GM23248 (cell line): ENCODE measurements around the gene EFCAB8. TPM values are rescaled to one million over a fixed set of nuclear protein-coding genes. Genes with fewer than 3 reads are reported as not detected.

ENCODE experiments used
- DNase-seq: peaks from one replicate; pipeline ENCODE4 v3.0.0-alpha.2; 2015
- H2AFZ ChIP-seq: fragments of 200-600 bp; sonication (generic); 2 replicates; pipeline ENCODE4 v1.6.1; 2016; ENCODE audit warnings: antibody characterized with exemption
- H3F3A ChIP-seq: fragments of 200-600 bp; sonication (generic); 2 replicates; pipeline ENCODE4 v1.6.1; 2016; ENCODE audit warnings: mild to moderate bottlenecking, antibody characterized with exemption, mixed run types; ENCODE audit not compliant: insufficient read depth
- H3K27ac ChIP-seq: fragments of 200-600 bp; sonication (generic); 2 replicates; pipeline ENCODE4 v1.5.1; 2016; ENCODE audit warnings: mild to moderate bottlenecking
- H3K27me3 ChIP-seq: fragments of 200-600 bp; sonication (generic); replicated peaks from 2 replicates; pipeline ENCODE4 v1.6.1; 2016; ENCODE audit warnings: mild to moderate bottlenecking; ENCODE audit not compliant: insufficient read depth
- H3K36me3 ChIP-seq: fragments of 200-600 bp; sonication (generic); 2 replicates; pipeline ENCODE4 v1.6.1; 2016; ENCODE audit warnings: low read depth, mild to moderate bottlenecking
- H3K4me1 ChIP-seq: fragments of 200-600 bp; sonication (generic); 2 replicates; pipeline ENCODE4 v1.6.1; 2016; ENCODE audit warnings: mild to moderate bottlenecking; ENCODE audit not compliant: insufficient read depth
- H3K4me2 ChIP-seq: fragments of 200-600 bp; sonication (generic); one replicate; pipeline ENCODE4 v1.6.1; 2016; ENCODE audit warnings: mild to moderate bottlenecking; ENCODE audit not compliant: unreplicated experiment
- H3K4me3 ChIP-seq: fragments of 200-600 bp; sonication (generic); 2 replicates; pipeline ENCODE4 v1.5.1; 2016; ENCODE audit warnings: mild to moderate bottlenecking
- H3K79me2 ChIP-seq: fragments of 200-600 bp; sonication (generic); 2 replicates; pipeline ENCODE4 v1.6.1; 2016; ENCODE audit warnings: mild to moderate bottlenecking; ENCODE audit not compliant: insufficient read depth
- H3K9ac ChIP-seq: fragments of 200-600 bp; sonication (generic); 2 replicates; pipeline ENCODE4 v1.6.1; 2016; ENCODE audit warnings: mild to moderate bottlenecking
- H3K9me2 ChIP-seq: fragments of 200-600 bp; sonication (generic); 2 replicates; pipeline ENCODE4 v1.6.1; 2016; ENCODE audit warnings: mixed run types, mild to moderate bottlenecking, moderate library complexity; ENCODE audit not compliant: insufficient read depth
- H3K9me3 ChIP-seq: fragments of 200-600 bp; sonication (generic); one replicate; pipeline ENCODE4 v1.6.1; 2017; ENCODE audit warnings: low read depth
- H4K20me1 ChIP-seq: fragments of 200-600 bp; sonication (generic); 2 replicates; pipeline ENCODE4 v1.6.0; 2016; ENCODE audit not compliant: insufficient read depth
- EZH2 ChIP-seq: fragments of 200-600 bp; sonication (generic); IDR thresholded peaks from 2 replicates; pipeline ENCODE4 v1.6.1; 2018; ENCODE audit warnings: antibody characterized with exemption, mild to moderate bottlenecking; ENCODE audit not compliant: insufficient read depth, poor library complexity, severe bottlenecking
- EZH2phosphoT487 ChIP-seq: fragments of 200-600 bp; sonication (generic); IDR thresholded peaks from 2 replicates; pipeline ENCODE4 v1.6.1; 2018; ENCODE audit warnings: antibody characterized with exemption, moderate library complexity, mild to moderate bottlenecking, low read depth; ENCODE audit not compliant: insufficient read depth
- WGBS, 2 experiments: methylation state at CpG; one replicate each; pipeline ENCODE4 v1.1.6; 2015 to 2017; ENCODE audit warnings: low lambda C conversion rate in 2 of 2, low coverage in 1 of 2; ENCODE audit errors: missing lambda C conversion rate in 2 of 2; 5-methylcytosine and 5-hydroxymethylcytosine counted together
- in situ Hi-C: fragments of 300-500 bp; cut with MboI; formaldehyde crosslinking; loops from 2 replicates; pipeline ENCODE4 v1.15.0; 2020
- polyA plus RNA-seq: library from polyadenylated mRNA; unstranded; fragments of >200 nt; fragmentation: Nextera tagmentation; extraction: Ambion mirVana; gene quantifications from 2 replicates; pipeline ENCODE4 v1.2.1, GENCODE V29; 2016
- total RNA-seq: library from RNA; depleted of rRNA; stranded (reverse); fragments of >200 nt; shearing (Covaris generic); gene quantifications from 2 replicates; pipeline ENCODE4 v1.2.3, GENCODE V29; 2014

EFCAB8 gene
- total and polyA plus RNA-seq, 2 experiments from 2014 or later: not detected

GRCh38 chr20:32893263-32894025, 34.7 kb downstream of the EFCAB8 start:
- Histone ChIP-seq H3K36me3 (no peaks in the 10 kb centered on the region), H3K27ac (no peak overlapping the region), H4K20me1 (no peaks in the 10 kb centered on the region), H3K9ac (no peak overlapping the region), H3K27me3 (no peaks in the 10 kb centered on the region), H3K4me2 (no peak overlapping the region), H3K4me3 (no peak overlapping the region), H3F3A (no peaks in the 10 kb centered on the region), H3K9me2 (no peaks in the 10 kb centered on the region), H2AFZ (no peak overlapping the region), H3K79me2 (no peaks in the 10 kb centered on the region), H3K4me1 (peaks cover 1% of the 10 kb centered on the region; the same call in 1 of the 2 replicates), H3K9me3 (no peaks in the 10 kb centered on the region)
- no peak for DNase-seq
- 88 to 95% methylated on average over 11 to 16 of the region's 16 CpGs for WGBS, 2 experiments
- TF ChIP-seq EZH2phosphoT487 (no peak), EZH2 (no peak)
- in situ Hi-C loops: no loop called here

- no peaks in the 10 kb centered on the region for H3K36me3 ChIP-seq
- H3K79me2 ChIP-seq: no peaks in the 10 kb centered on the region
- DNase-seq: peak; percentile 37
- TF ChIP-seq EZH2 (no peak), EZH2phosphoT487 (no peak)
- no peak overlapping the region for H3K4me2 ChIP-seq
- no peaks in the 10 kb centered on the region for H4K20me1 ChIP-seq
- H2AFZ ChIP-seq: no peak overlapping the region
- H3K4me3 ChIP-seq: no peak overlapping the region
- no peak overlapping the region for H3K27ac ChIP-seq
- H3F3A ChIP-seq: no peaks in the 10 kb centered on the region
- H3K9me2 ChIP-seq: no peaks in the 10 kb centered on the region
- H3K9ac ChIP-seq: no peak overlapping the region
- in situ Hi-C loops: no loop called here
- H3K4me1 ChIP-seq: peaks cover 5% of the 10 kb centered on the region; the same call in 1 of the 2 replicates
- 74 to 76% methylated on average over 8 of the region's 8 CpGs for WGBS, 2 experiments
- H3K9me3 ChIP-seq: no peaks in the 10 kb centered on the region
- no peaks in the 10 kb centered on the region for H3K27me3 ChIP-seq
Observed at GRCh38 chr20:32894026-32894483, 35.3 kb downstream of the EFCAB8 start.

GRCh38 chr20:32894711-32895355, 36.1 kb downstream of the EFCAB8 start:
- Histone ChIP-seq H3K27me3 (no peaks in the 10 kb centered on the region), H3K9ac (no peak overlapping the region), H3K4me1 (peaks cover 5% of the 10 kb centered on the region; the same call in 1 of the 2 replicates), H3K4me2 (no peak overlapping the region), H3F3A (peaks cover 5% of the 10 kb centered on the region), H3K9me2 (no peaks in the 10 kb centered on the region), H2AFZ (no peak overlapping the region), H3K4me3 (no peak overlapping the region), H3K79me2 (no peaks in the 10 kb centered on the region), H4K20me1 (no peaks in the 10 kb centered on the region), H3K36me3 (no peaks in the 10 kb centered on the region), H3K27ac (no peak overlapping the region), H3K9me3 (no peaks in the 10 kb centered on the region)
- no peak for DNase-seq
- 79 to 85% methylated on average over 9 of the region's 9 CpGs for WGBS, 2 experiments
- TF ChIP-seq EZH2 (no peak), EZH2phosphoT487 (no peak)
- in situ Hi-C loops: no loop called here

- Histone ChIP-seq H3K27ac (no peak overlapping the region), H3K27me3 (no peaks in the 10 kb centered on the region), H3F3A (peaks cover 5% of the 10 kb centered on the region), H4K20me1 (no peaks in the 10 kb centered on the region), H2AFZ (no peak overlapping the region), H3K79me2 (no peaks in the 10 kb centered on the region), H3K9me3 (no peaks in the 10 kb centered on the region), H3K4me2 (no peak overlapping the region), H3K4me1 (peaks cover 5% of the 10 kb centered on the region; the same call in 1 of the 2 replicates), H3K9ac (no peak overlapping the region), H3K36me3 (no peaks in the 10 kb centered on the region), H3K4me3 (no peak overlapping the region), H3K9me2 (no peaks in the 10 kb centered on the region)
- WGBS, 2 experiments: 94 to 98% methylated on average over 18 of the region's 18 CpGs
- DNase-seq: no peak
- TF ChIP-seq EZH2: no peak
- in situ Hi-C loops: no loop called here
Observed at GRCh38 chr20:32896521-32897280, 38.0 kb downstream of the EFCAB8 start.
